GM18505 (cell line): ENCODE data around the gene TMEM59L.

Source experiments
- ATAC-seq: cut with Tn5 transposase; IDR thresholded peaks from one replicate; pipeline ENCODE4 v1.9.1; 2021; ENCODE audit not compliant: unreplicated experiment
- POLR2A ChIP-seq: IDR thresholded peaks from 4 replicates; pipeline ENCODE4 v1.6.1; 2011; ENCODE audit warnings: borderline replicate concordance; ENCODE audit not compliant: insufficient read depth, insufficient read length; ENCODE audit errors: extremely low read depth

The TMEM59L gene

GRCh38 chr19:18601875-18602274 is 10.8 kb upstream of the TMEM59L start:
- no peak for TF ChIP-seq POLR2A
- ATAC-seq = no peak

- no peak for ATAC-seq
- no peak for TF ChIP-seq POLR2A
These were observed 9.3 kb upstream of the TMEM59L start for GRCh38 chr19:18603255-18603957.

- ATAC-seq = no peak
- no peak for TF ChIP-seq POLR2A
These were observed 8.5 kb upstream of the TMEM59L start for GRCh38 chr19:18603958-18604819.

- ATAC-seq = no peak
- no peak for TF ChIP-seq POLR2A
These were observed 7.9 kb upstream of the TMEM59L start for GRCh38 chr19:18604820-18605159.

- TF ChIP-seq POLR2A = no peak
- ATAC-seq = no peak
These were observed 7.5 kb upstream of the TMEM59L start for GRCh38 chr19:18605196-18605545.

- ATAC-seq = no peak
- TF ChIP-seq POLR2A = no peak
These were observed 7.0 kb upstream of the TMEM59L start for GRCh38 chr19:18605546-18606280.

GRCh38 chr19:18606281-18607225 is 6.1 kb upstream of the TMEM59L start, which contains the start of gene CRLF1:
Gene CRLF1, minus strand, starts transcription at chr19:18606799. Its CDS starts 143 bp downstream, at chr19:18606656.
- no peak for ATAC-seq

GRCh38 chr19:18607226-18608101 is 5.2 kb upstream of the TMEM59L start:
- no peak for TF ChIP-seq POLR2A
- ATAC-seq = no peak

More at GRCh38 chr19:18606281-18607225, 6.1 kb upstream of the TMEM59L start, which contains the start of gene CRLF1:
- TF ChIP-seq POLR2A = no peak

- no peak for TF ChIP-seq POLR2A
- ATAC-seq = no peak
These were observed 4.4 kb upstream of the TMEM59L start for GRCh38 chr19:18608102-18608804.

- TF ChIP-seq POLR2A = no peak
- no peak for ATAC-seq
These were observed 3.6 kb upstream of the TMEM59L start for GRCh38 chr19:18608805-18609716.
